GM13976 (cell line): Measurements from ENCODE around the gene POLA2.

Experiments
- DNase-seq: peaks from one replicate; pipeline ENCODE4 v3.0.0; 2012; ENCODE audit warnings: low spot score
- CTCF ChIP-seq: IDR thresholded peaks from 2 replicates; pipeline ENCODE4 v1.5.1; 2012; ENCODE audit warnings: borderline replicate concordance, mild to moderate bottlenecking; ENCODE audit not compliant: insufficient read depth; ENCODE audit errors: extremely low read depth, missing control alignments, control extremely low read depth
- in situ Hi-C: fragments of 300-500 bp; cut with MboI; formaldehyde crosslinking; loops from one replicate; pipeline ENCODE4 v1.12.0; 2022; ENCODE audit warnings: low sequenced_read_pairs, mixed read lengths, inconsistent platforms; ENCODE audit not compliant: unreplicated experiment

Gene POLA2

GRCh38 chr11:65293909-65294381, 32.2 kb downstream of the POLA2 start:
- in situ Hi-C loops: no loop called here
- no peak for TF ChIP-seq CTCF
- no peak for DNase-seq

DNA sequence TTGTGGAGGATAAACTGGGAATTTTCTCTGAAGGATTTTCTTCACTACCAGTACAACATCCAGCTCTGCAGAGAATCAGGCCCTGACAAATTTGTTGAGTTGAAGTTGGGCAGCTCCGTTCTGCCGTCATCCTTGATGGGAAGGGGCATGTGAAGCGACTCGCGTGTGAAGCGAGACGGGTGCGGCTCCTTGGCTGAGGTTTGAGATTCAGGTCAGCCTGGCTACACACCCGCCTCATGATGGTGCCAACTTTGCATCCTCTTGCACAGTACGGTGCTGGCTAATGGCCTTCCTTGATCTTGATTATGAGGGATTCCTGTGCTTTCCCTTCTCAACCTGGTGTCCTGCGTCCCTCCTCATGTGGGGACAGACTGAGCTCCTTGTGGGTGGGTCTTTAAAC, 33.2 kb downstream of the POLA2 start:
- in situ Hi-C loops: no loop called here
- no peak for DNase-seq
- TF ChIP-seq CTCF: no peak

GRCh38 chr11:65295571-65296341, 34.0 kb downstream of the POLA2 start:
- DNase-seq: no peak
- in situ Hi-C loops: no loop called here
- no peak for TF ChIP-seq CTCF

GRCh38 chr11:65297026-65297672, 35.4 kb downstream of the POLA2 start:
- TF ChIP-seq CTCF: no peak
- in situ Hi-C loops: no loop called here
- no peak for DNase-seq

DNA sequence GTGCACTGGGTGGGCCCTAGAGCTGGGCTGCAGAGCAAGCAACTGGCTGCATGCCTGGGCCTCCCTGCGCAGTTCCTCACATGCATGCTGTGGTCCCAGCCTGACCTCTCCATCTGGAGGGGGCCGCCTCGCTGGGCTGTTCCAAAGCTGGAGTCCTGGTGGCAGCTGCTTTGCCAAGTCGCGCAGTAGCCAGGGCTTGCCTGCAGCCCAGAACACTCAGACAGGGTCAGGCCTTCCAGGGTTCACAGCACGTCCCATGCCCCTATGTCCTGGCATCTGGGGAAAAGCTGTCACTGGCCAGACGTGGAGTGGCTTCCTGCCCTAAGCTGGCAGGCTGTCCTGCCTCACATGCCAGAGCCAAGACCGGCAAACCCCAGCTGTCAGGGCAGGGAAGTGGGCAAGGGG, 36.4 kb downstream of the POLA2 start:
- in situ Hi-C loops: no loop called here
- no peak for TF ChIP-seq CTCF
- no peak for DNase-seq

- DNase-seq: no peak
- in situ Hi-C loops: no loop called here
- TF ChIP-seq CTCF: no peak
These were observed 37.0 kb downstream of the POLA2 start for GRCh38 chr11:65298655-65299179.
